HG02763 (cell line): Measurements from ENCODE around the gene DUSP28.
"Not testable (repeated sequence)": the region's sequence is repeated elsewhere in the genome, so short reads cannot be mapped to it uniquely, and the experiment has no call there.

Source experiments
- ATAC-seq: cut with Tn5 transposase; IDR thresholded peaks from one replicate; pipeline ENCODE4 v1.9.1; 2021; ENCODE audit warnings: mild to moderate bottlenecking, moderate library complexity; ENCODE audit not compliant: unreplicated experiment

Gene DUSP28

GRCh38 chr2:240526521-240526920, 33.6 kb upstream of the DUSP28 start:
- ATAC-seq: no peak

DNA sequence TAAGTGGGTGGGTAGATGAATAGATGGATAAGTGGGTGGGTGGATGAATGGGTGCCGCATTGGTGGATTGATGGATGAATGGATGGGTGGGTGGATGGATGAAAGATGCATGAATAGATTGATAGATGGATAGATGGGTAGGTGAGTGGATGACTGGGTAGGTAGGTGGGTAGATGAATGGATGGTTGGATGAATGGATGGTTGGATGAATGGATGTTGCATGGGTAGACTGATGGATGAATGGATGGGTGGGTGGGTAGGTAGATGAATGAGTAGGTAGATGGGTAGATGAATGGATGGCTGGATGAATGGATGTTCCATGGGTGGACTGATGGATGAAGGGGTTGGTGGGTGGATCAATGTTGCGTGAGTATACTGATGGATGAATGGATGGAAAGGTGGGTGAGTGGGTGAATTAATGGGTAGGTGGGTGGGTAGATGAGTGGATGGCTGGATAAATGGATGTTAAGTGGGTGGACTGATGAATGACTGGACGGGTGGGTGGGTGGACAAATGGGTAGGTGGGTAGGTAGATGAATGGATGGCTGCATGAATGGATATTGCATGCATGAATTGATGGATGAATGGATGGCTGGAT, 32.9 kb upstream of the DUSP28 start:
- ATAC-seq: no peak

DNA sequence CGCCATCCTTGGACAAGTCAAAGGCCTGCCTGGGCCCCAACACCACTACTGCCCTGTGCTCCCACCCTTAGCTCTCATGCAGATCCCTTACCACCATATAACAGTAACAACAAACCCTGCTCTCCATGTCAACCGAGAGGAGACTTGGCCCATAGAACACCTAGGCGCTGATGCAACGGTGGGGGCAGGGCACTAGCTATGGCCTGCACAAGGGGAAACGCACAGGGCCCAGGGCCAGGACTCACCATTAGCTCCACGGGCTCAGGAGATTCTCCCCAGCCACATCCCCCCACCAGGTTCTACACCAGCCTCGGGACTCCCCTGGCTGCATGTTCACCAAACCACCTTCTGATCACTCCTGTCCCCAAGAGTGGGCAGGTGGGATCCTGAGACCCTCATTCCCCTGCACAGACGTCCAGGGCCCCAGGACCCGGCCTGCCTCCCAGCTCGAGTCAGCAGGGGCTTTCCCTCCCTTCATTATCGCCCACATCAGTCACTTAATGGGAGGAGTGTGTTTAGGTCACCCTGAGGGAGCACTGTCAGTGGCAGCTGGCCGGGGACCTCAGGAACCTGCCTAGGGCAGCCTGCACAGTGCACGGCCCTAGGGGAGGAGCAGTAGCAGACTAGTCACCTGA, 31.6 kb upstream of the DUSP28 start:
- ATAC-seq: no peak

DNA sequence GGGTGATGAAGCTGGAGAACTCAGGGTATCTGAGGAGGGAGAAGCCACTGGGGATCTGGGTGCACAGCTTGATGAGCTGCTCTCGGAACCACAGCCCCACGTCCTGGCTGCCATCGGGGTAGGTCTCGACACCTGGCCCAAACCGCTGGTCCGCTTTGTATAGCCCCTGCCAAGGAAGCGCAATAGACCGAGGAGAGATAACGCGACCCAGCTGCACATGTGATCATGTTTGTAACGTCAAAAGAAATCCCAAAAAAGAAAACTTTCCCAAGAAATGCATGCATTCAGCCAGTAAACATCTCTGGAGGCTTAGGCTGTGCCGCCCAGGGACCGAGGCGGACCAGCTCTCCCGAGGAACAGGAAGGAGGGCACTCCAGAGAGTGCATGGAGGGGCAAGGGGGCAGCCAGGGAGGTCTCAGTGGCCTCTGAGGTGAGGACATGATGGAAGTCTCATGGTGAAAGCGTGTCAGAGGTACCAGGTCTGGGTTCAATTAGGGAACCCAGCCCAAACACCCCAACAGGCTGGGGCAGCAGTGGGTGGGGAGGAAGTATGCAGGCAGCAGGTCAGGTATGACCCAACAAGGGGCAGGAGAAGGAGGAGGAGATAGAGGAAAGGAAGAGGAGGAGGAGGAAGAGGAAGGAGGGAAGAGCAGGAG, 30.7 kb upstream of the DUSP28 start:
- ATAC-seq: no peak

GRCh38 chr2:240530181-240530580, 30.0 kb upstream of the DUSP28 start:
- no peak for ATAC-seq

- ATAC-seq: no peak
Observed at GRCh38 chr2:240531038-240531437, 29.1 kb upstream of the DUSP28 start.

DNA sequence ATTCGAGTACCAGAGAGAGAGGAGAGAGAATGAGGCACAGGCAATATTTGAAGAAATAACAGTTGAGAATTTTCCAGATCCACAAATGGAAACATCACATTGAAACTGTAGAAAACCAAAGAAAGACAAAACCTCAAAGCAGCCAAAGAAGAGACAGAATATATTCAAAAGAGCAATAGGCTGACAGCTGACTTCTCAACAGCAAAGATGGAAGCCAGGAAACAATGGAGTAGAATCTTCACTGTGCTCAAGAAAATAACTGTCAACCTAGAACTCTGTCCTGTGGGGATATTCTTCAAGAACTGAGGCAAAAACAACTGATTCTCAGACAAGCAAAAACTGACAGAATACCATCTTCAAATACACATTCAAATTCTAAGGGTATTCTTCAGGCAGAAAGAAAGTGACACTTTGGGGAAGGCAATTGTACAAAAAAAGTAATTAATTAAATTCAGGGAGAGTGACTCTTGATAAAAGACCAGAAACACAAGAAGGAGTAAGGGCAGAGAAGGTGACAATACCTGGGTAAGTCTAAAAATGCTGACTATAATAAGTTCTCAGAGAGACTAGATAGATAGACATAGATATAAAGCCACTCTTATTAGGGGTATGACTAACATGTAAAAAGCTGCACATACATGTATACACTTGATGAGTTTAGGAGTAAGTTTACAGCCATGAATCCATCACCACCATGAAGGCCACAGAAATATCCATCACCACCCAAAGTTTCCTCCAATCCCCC, 28.0 kb upstream of the DUSP28 start:
- ATAC-seq: no peak

DNA sequence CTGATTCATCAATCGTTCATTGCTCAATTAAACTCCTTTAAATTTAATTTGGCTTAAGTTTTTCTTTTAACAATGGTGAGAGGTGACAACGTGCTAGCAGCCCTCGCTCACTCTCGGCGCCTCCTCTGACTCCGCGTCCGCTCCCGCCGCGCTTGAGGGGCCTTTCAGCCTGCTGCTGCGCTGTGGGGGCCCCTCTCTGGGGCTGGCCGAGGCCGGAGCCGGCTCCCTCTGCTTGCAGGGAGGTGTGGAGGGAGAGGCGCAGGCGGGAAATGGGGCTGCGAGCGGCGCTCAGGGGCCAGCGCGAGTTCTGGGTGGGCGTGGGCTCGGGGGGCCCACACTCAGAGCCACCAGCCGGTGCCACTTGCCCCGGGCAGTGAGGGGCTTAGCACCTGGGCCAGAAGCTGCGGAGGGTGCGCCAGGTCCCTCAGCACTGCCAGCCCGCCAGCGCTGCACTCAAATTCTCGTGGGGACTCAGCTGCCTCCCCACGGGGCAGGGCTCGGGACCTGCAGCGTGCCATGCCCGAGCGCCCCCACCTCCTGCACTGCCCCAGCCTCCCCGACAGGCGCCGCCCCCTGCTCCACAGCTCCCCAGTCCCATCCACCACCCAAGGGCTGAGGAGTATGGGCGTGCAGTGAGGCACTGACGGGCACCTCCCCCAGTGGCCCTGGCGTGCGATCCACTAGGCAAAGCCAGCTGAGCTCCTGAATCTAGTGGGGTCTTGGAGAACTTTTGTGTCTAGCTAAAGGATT, 22.0 kb upstream of the DUSP28 start:
- ATAC-seq: no peak

- ATAC-seq: not testable (repeated sequence)
Observed at GRCh38 chr2:240539101-240539500, 21.1 kb upstream of the DUSP28 start.

DNA sequence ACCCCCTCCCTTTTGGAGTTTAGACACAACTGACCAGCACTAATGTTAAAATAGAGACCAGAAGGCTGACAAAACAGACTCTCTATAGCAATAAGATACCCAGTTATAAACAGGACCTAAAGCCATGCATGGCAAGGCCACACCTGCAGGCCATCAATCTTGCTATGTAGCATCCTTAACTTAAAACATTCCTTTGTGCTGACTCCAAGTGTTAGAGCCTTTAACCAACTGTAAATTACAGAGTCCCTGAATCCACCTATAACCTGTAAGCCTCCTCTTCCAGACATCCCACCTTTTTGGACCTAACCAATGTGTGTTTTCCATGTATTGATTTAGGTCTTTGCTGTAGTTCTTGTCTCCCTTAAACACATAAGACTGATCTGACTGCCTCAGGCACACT, 20.3 kb upstream of the DUSP28 start:
- ATAC-seq: no peak

DNA sequence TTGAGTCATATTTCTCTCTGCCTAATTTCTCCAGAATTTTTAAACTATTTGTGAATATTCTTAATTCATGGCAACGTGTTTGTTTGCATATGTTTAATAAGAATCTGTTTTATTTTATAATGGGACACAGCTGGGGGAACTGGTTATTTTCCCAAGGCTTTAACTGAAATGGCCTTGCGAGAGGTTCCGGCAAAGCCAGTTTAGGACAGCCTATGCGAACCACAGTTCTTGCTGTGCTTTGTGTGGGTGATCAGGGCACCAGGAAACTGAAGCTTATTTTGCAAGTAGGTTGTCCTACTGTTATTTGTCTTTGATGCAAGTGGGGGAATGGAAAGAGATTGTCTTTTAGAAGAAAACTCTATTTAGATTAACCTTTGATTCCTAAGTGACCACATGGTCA, 8.9 kb upstream of the DUSP28 start:
- ATAC-seq: no peak

DNA sequence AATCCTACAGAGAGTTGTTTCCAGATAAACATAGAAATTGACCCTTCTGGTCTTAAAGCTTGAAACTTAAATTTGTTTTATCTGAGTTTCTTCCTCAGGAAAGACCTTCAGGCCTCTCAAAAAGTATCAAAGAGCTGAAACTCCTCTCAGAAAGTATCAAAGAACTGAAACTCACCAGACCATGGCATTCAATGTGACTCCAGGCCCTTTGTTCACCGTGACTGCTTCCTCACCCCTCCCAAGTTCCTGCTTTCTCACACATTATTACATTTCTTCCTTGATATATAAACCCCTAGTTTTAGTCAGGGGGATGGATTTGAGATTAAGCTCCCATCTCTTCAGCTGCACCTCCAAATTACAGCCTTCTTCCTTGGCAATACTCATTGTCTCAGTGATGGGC, 8.3 kb upstream of the DUSP28 start:
- ATAC-seq: no peak

DNA sequence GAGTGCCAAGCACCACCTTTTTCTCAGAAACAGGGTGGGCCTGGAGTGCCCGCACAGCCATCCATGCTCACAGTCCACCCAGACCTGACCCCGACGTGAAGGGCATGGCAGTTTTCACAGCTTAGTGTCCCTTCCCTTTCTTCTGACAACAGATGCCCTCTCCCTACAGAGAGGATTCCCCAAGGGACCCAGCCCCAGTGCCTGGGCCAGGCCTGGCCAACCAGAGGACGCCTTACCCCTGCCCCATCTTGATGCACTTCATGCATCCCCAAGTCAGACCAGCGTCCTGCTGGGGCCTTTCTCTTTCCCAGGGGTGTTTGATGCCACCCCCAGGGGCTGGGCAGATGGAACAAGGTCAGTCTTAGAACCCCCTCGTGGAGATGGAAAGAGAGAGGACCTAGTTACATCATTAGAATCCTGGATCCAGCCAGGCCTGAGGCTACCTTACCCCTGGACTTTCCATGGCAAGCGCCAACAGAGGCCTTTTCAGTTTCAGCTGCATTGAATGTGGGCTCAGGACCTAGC, 6.1 kb upstream of the DUSP28 start:
- no peak for ATAC-seq

DNA sequence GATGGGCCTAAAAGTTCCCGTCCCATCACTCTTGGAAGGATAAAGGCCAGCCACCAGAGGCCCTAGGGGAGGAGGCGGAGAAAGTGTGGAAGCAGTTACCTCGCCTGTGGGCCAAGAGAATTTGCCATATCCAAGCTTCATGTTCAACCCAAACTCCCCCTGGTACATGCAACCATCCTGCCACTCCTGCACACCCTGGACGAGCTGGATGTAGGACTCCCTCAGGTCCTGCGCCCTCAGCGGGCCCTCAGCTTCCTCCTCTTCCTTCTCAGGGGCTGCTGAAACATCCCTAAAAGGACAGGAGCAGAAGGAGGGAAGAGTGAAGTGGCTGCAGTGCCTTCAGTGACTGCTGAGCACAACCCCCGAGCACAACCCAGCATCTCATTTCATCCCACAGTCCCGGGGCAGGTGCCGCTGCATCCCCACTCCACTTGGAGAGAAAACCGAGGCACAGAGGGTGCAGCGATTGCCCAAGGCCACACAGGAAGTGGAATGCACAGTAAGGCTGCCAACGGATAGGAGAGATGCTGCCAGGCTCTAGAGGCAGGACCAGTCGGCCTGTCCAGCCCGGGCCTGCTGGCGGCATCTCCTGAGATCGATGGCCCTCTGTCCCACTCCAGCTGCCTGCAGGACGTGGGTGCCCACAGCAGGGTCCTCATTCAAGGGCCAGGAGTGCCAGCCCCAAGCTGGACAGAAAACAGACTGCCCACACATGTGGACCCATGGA, 5.2 kb upstream of the DUSP28 start:
- no peak for ATAC-seq

DNA sequence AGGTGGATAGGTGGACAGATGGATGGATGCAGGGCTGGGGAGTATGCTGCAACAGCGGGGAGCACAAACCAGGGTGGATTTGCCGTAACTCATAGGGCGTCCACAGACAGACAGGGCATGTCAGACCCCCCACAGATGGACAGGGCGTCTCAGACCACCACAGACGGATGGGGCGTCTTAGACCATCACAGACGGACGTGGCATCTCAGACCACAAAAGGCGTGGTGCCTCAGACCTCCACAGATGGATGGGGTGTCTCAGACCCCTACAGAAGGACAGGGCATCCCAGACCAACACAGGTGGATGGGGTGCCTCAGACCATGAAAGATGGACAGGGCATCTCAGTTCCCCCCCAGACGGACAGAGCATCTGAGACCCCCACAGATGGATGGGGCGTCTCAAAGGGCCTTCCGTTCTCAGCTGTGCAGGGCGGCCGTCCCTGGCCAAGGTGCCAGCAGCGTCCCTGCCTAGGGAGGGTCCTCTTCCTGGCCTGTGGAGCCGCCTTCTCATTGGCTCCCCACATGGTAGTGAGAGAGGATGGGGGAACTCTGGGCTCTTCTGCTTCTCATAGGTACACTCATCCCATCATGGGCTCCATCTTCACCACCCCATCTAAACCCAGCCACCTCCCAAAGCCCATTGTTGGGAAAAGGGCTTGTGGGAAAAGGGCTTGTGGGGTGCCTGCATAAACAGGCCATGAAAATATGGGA, 4.5 kb upstream of the DUSP28 start:
- ATAC-seq: no peak

GRCh38 chr2:240556553-240557100, 3.5 kb upstream of the DUSP28 start:
- ATAC-seq: no peak

DNA sequence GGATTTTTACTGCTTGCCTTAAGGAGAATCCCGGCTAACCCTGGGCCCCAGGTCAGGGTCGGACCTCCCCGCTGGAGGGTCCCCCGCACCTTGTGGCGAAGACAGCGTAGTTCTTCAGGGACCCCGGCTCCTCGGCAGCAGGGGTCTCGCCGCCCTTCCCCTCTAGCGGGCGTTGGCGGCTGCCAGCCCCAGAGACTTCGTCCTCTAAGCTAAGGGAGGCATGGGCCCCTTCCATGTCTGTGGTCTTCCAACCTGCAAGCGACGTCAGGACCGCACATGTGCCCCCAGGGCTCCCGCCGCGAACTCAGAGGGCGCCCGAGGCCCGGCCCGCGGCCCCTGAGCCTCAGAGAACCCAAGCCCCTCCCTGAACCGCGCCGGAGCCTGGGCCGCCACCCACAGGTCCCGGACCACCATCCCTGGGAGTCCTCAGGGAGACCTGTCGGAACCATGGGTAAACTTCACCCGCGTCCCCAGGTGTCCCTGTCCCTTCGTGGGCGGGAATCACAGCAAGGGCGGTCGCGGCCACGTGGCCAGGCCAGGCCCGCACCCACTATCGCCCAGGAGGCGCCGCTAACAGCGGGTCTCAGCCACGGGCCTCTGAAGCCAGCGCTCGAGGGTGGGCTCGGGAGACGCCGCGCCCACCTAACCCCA, 2.9 kb upstream of the DUSP28 start:
- no peak for ATAC-seq

DNA sequence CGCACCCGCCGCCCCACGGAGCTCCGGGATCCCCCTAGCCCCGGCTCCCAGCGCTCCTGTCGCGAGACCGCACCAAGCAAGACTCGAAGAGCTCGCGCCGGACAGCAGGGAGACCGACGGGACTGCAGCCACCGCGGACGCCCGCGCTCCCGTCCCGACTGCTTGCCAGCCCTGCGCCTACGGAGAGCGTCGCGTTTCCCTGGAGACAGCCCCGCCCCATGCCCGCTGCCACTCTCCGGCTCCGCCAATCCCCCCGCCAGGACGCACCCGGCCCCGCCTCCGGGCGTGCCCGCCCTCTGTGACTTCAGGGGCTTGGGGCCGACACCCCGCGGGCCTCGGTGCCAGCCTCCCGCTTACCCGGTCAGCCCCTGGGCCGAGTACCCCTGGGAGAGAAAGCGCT, 2.3 kb upstream of the DUSP28 start, which contains the start of gene ANKMY1:
Gene ANKMY1 (minus strand): TSS at position 181 of the 400 bp plus-strand sequence. CDS start 653 bp downstream, outside the sequence.
- ATAC-seq: no peak
